GM23248 (cell line): ENCODE data around the gene SCN8A. TPM values are rescaled to one million over a fixed set of nuclear protein-coding genes. Genes with fewer than 3 reads are reported as not detected.
A peak's percentile ranks its signal among the peaks of the same experiment; 100 is the strongest.

Experiments used
- DNase-seq: peaks from one replicate; pipeline ENCODE4 v3.0.0-alpha.2; 2015
- H2AFZ ChIP-seq: fragments of 200-600 bp; sonication (generic); 2 replicates; pipeline ENCODE4 v1.6.1; 2016; ENCODE audit warnings: antibody characterized with exemption
- H3F3A ChIP-seq: fragments of 200-600 bp; sonication (generic); 2 replicates; pipeline ENCODE4 v1.6.1; 2016; ENCODE audit warnings: mild to moderate bottlenecking, antibody characterized with exemption, mixed run types; ENCODE audit not compliant: insufficient read depth
- H3K27ac ChIP-seq: fragments of 200-600 bp; sonication (generic); 2 replicates; pipeline ENCODE4 v1.5.1; 2016; ENCODE audit warnings: mild to moderate bottlenecking
- H3K27me3 ChIP-seq: fragments of 200-600 bp; sonication (generic); replicated peaks from 2 replicates; pipeline ENCODE4 v1.6.1; 2016; ENCODE audit warnings: mild to moderate bottlenecking; ENCODE audit not compliant: insufficient read depth
- H3K36me3 ChIP-seq: fragments of 200-600 bp; sonication (generic); 2 replicates; pipeline ENCODE4 v1.6.1; 2016; ENCODE audit warnings: low read depth, mild to moderate bottlenecking
- H3K4me1 ChIP-seq: fragments of 200-600 bp; sonication (generic); 2 replicates; pipeline ENCODE4 v1.6.1; 2016; ENCODE audit warnings: mild to moderate bottlenecking; ENCODE audit not compliant: insufficient read depth
- H3K4me2 ChIP-seq: fragments of 200-600 bp; sonication (generic); one replicate; pipeline ENCODE4 v1.6.1; 2016; ENCODE audit warnings: mild to moderate bottlenecking; ENCODE audit not compliant: unreplicated experiment
- H3K4me3 ChIP-seq: fragments of 200-600 bp; sonication (generic); 2 replicates; pipeline ENCODE4 v1.5.1; 2016; ENCODE audit warnings: mild to moderate bottlenecking
- H3K79me2 ChIP-seq: fragments of 200-600 bp; sonication (generic); 2 replicates; pipeline ENCODE4 v1.6.1; 2016; ENCODE audit warnings: mild to moderate bottlenecking; ENCODE audit not compliant: insufficient read depth
- H3K9ac ChIP-seq: fragments of 200-600 bp; sonication (generic); 2 replicates; pipeline ENCODE4 v1.6.1; 2016; ENCODE audit warnings: mild to moderate bottlenecking
- H3K9me2 ChIP-seq: fragments of 200-600 bp; sonication (generic); 2 replicates; pipeline ENCODE4 v1.6.1; 2016; ENCODE audit warnings: mixed run types, mild to moderate bottlenecking, moderate library complexity; ENCODE audit not compliant: insufficient read depth
- H3K9me3 ChIP-seq: fragments of 200-600 bp; sonication (generic); one replicate; pipeline ENCODE4 v1.6.1; 2017; ENCODE audit warnings: low read depth
- H4K20me1 ChIP-seq: fragments of 200-600 bp; sonication (generic); 2 replicates; pipeline ENCODE4 v1.6.0; 2016; ENCODE audit not compliant: insufficient read depth
- EZH2 ChIP-seq: fragments of 200-600 bp; sonication (generic); IDR thresholded peaks from 2 replicates; pipeline ENCODE4 v1.6.1; 2018; ENCODE audit warnings: antibody characterized with exemption, mild to moderate bottlenecking; ENCODE audit not compliant: insufficient read depth, poor library complexity, severe bottlenecking
- EZH2phosphoT487 ChIP-seq: fragments of 200-600 bp; sonication (generic); IDR thresholded peaks from 2 replicates; pipeline ENCODE4 v1.6.1; 2018; ENCODE audit warnings: antibody characterized with exemption, moderate library complexity, mild to moderate bottlenecking, low read depth; ENCODE audit not compliant: insufficient read depth
- WGBS, 2 experiments: methylation state at CpG; one replicate each; pipeline ENCODE4 v1.1.6; 2015 to 2017; ENCODE audit warnings: low lambda C conversion rate in 2 of 2, low coverage in 1 of 2; ENCODE audit errors: missing lambda C conversion rate in 2 of 2; 5-methylcytosine and 5-hydroxymethylcytosine counted together
- in situ Hi-C: fragments of 300-500 bp; cut with MboI; formaldehyde crosslinking; loops from 2 replicates; pipeline ENCODE4 v1.15.0; 2020
- polyA plus RNA-seq: library from polyadenylated mRNA; unstranded; fragments of >200 nt; fragmentation: Nextera tagmentation; extraction: Ambion mirVana; gene quantifications from 2 replicates; pipeline ENCODE4 v1.2.1, GENCODE V29; 2016
- total RNA-seq: library from RNA; depleted of rRNA; stranded (reverse); fragments of >200 nt; shearing (Covaris generic); gene quantifications from 2 replicates; pipeline ENCODE4 v1.2.3, GENCODE V29; 2014; rRNA removed

The SCN8A gene
- total and polyA plus RNA-seq, 2 experiments from 2014 or later, result 6.7 to 13.8 TPM

DNA sequence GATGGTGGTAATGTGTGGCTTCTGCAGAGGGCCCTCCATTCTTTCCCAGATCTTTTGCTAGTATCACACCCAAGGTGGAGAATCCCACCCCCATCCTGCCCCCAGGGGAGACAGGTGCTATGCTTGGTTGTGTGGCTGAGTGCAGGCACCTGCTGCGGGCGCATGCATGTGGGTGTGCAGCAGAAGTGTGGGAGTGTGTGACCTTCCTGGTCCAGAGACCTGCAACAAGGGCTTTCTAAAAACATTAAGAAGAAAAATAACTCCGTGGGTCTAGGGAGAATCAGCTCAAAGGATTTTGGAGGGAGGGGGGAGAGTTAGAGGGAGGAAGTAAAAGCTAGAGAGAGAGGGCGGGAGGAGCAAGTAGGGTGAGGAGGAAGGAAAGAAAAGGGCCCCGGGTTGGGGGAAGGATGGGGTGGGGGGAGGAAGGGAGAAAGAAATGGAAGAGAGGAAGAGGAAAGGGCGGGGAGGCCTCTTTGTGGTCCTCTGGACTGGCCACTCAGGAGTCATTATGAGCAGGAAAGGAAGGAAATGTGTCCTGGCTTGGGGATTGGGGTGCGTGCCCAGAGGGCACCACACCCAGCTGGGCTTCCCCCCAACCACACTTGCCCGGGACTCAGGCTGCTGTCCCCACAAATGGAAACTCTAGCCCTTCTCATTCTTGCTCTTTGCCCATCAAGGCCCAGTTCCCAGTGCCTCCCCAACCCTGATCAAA is 260.5 kb downstream of the SCN8A start:
- H4K20me1 ChIP-seq, result no peaks in the 10 kb centered on the region
- no peak overlapping the region for H3K9ac ChIP-seq
- WGBS, 2 experiments, result 55 to 58% methylated on average over 5 to 8 of the region's 8 CpGs
- H3K4me3 ChIP-seq, result no peak overlapping the region
- no peak overlapping the region for H3K27ac ChIP-seq
- no peaks in the 10 kb centered on the region for H3K9me2 ChIP-seq
- H3K79me2 ChIP-seq, result no peaks in the 10 kb centered on the region
- TF ChIP-seq EZH2phosphoT487 (no peak), EZH2 (no peak)
- no peaks in the 10 kb centered on the region for H3F3A ChIP-seq
- H3K27me3 ChIP-seq, result peaks cover 16% of the 10 kb centered on the region
- in situ Hi-C loops, result no loop called here
- no peaks in the 10 kb centered on the region; the same call in 1 of the 2 replicates for H3K4me1 ChIP-seq
- no peak overlapping the region for H2AFZ ChIP-seq
- H3K4me2 ChIP-seq, result no peak overlapping the region
- no peaks in the 10 kb centered on the region for H3K36me3 ChIP-seq
- H3K9me3 ChIP-seq, result no peaks in the 10 kb centered on the region
- no peak for DNase-seq

DNA sequence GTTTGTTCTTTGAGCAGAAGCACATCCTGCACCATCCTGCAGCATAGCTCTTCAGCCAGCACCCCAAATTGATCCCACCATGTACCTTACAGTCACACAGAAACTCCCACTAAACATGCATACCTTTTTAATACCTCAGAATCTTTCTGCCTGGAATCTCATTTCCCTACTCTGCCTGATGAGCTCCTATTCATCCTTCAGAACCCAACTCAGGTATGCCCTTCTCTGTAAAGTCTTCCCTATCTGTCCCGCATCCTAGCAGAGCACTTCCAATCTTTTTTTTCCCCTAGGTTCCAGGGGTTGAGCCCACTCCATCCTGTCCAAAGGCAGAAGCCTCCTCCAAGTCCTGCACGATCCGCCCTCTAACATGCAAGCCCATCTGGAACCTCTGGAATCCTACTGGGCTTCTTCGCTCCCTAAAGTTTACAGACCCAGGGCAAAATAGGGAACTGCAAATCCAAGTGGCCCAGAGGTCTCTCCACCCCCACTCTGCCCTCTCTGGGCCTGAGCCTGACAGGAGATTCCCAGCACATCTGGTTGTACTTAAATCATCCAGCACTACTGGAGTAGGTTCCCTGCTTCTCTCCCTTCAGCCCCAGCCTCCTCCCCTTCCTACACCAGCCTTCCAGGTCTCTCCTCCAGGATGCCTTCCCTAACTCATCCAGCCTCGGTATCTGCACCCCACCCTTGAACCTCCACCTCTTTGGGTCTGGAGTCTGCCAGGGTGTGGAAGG is 261.5 kb downstream of the SCN8A start:
- Histone ChIP-seq H3K4me1 (no peaks in the 10 kb centered on the region; the same call in 1 of the 2 replicates), H2AFZ (no peak overlapping the region), H3K27me3 (peaks cover 8% of the 10 kb centered on the region; the same call in 1 of the 2 replicates), H3K9me3 (no peaks in the 10 kb centered on the region), H3K9me2 (no peaks in the 10 kb centered on the region), H3K9ac (no peak overlapping the region), H3K36me3 (no peaks in the 10 kb centered on the region), H3K4me2 (no peak overlapping the region), H3K79me2 (no peaks in the 10 kb centered on the region), H3F3A (no peaks in the 10 kb centered on the region), H4K20me1 (no peaks in the 10 kb centered on the region), H3K4me3 (no peak overlapping the region), H3K27ac (no peak overlapping the region)
- 69 to 70% methylated on average over 5 of the region's 5 CpGs for WGBS, 2 experiments
- DNase-seq, result peak; percentile 17
- TF ChIP-seq EZH2phosphoT487 (no peak), EZH2 (no peak)
- in situ Hi-C loops, result no loop called here

DNA sequence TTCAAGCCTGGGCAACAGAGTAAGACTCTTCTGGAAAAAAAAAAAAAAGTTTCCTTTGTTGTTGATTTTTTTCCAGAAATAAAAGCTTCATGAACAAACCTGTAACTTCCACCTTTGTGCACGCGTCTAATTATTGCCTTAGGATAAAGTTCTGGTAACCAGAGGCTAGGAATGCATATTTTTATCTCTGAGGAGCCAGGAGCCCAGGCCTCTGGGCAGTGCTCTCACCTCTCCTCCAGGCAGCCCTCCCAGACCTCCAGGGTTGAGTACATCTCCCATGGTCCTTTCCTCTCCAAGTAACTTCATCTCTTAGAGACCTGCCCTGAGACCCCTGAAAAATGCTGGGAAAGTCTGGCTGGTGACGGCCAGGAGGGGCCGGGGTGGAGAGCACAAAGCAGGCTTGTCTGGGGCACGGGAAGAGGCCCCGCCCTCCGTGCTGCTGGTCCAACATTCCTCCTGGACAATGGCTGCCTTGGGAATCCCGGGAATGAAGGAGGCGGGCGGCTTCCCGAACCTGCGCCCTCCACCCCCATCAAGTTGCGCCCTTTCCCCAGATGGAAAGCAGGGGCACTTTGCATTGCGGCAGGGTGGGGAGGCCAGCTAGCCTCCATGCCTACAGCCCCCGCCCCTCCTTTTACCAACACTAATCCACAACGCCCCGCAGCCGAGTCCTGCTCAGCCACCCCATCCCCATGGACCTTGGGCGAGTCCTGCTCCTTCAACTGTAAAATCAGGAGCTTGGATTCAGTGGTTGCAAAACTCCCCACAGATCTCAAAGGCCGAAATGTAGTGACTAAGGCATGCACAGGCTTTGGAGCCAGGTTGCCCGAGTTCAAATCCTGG is 264.8 kb downstream of the SCN8A start:
- no peaks in the 10 kb centered on the region for H3K4me1 ChIP-seq
- in situ Hi-C loops, result no loop called here

DNA sequence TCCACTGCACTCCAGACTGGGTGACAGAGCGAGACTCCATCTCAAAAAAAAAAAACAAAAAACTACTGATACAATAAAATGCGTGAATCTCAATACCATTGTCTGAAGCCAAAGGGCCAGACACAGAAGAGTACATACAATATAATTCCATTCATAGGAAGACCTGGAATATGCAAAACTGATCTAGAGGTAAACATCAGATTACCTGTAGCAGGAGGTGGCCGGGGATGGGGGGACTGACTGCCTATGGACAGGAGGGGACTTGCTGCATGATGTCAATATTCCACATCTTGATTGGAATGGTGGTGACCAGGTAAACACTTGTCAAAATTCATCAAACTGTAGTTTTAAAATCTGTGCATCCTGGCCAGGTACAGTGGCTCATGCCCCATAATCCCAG is 270.0 kb downstream of the SCN8A start:
- H3F3A ChIP-seq, result no peaks in the 10 kb centered on the region
- H3K27me3 ChIP-seq, result peaks cover 15% of the 10 kb centered on the region
- no peaks in the 10 kb centered on the region for H3K9me3 ChIP-seq
- in situ Hi-C loops, result no loop called here
- DNase-seq, result no peak
- H3K4me3 ChIP-seq, result no peak overlapping the region
- TF ChIP-seq EZH2phosphoT487 (no peak), EZH2 (no peak)
- no peak overlapping the region for H2AFZ ChIP-seq
- H3K9ac ChIP-seq, result no peak overlapping the region
- no peaks in the 10 kb centered on the region for H3K79me2 ChIP-seq
- no peak overlapping the region for H3K4me2 ChIP-seq
- no peaks in the 10 kb centered on the region for H3K36me3 ChIP-seq
- 54 to 57% methylated on average over 3 of the region's 3 CpGs for WGBS, 2 experiments
- no peaks in the 10 kb centered on the region for H4K20me1 ChIP-seq
- no peaks in the 10 kb centered on the region for H3K4me1 ChIP-seq
- no peaks in the 10 kb centered on the region for H3K9me2 ChIP-seq
- no peak overlapping the region for H3K27ac ChIP-seq

More for the DNA sequence above, 264.8 kb downstream of the SCN8A start:
- DNase-seq, result peak; percentile 62
- Histone ChIP-seq H3K9me3 (no peaks in the 10 kb centered on the region), H3K79me2 (no peaks in the 10 kb centered on the region), H3K27ac (no peak overlapping the region), H3K9ac (0 out of 2 replicates have a peak overlapping the region, but pooled peaks have one; percentile 21), H3K27me3 (no peaks in the 10 kb centered on the region), H3K4me2 (peak overlapping the region; percentile 67), H3K9me2 (no peaks in the 10 kb centered on the region), H3K36me3 (no peaks in the 10 kb centered on the region), H4K20me1 (no peaks in the 10 kb centered on the region), H2AFZ (peak overlapping the region; percentile 83), H3F3A (no peaks in the 10 kb centered on the region), H3K4me3 (peak overlapping the region; percentile 65)
- no peak for TF ChIP-seq EZH2
- TF ChIP-seq EZH2phosphoT487, result no peak
- WGBS, 2 experiments, result 15 to 16% methylated on average over 19 to 21 of the region's 21 CpGs

Other genes with a start within 250 kb of the SCN8A start
- gene CELA1, start 244.6 kb upstream of the SCN8A start, total RNA-seq, result not detected in 2 replicates
- gene CELA1, start 244.6 kb upstream of the SCN8A start, polyA plus RNA-seq, result not detected in 2 replicates
- 9.4 and 22.4 TPM in 2 replicates for gene GALNT6, start 199.8 kb upstream of the SCN8A start, total RNA-seq
- 3.9 and 4.3 TPM in 2 replicates for gene GALNT6, start 199.8 kb upstream of the SCN8A start, polyA plus RNA-seq
- gene SLC4A8, start 166.4 kb upstream of the SCN8A start, total RNA-seq, result 2.6 and 4.3 TPM in 2 replicates
- gene SLC4A8, start 166.4 kb upstream of the SCN8A start, polyA plus RNA-seq, result 3.1 and 4.6 TPM in 2 replicates